ENCODE data around the gene SPAG5. TPM values are rescaled to one million over a fixed set of nuclear protein-coding genes. Genes with fewer than 3 reads are reported as not detected.
"Not testable (repeated sequence)": the region's sequence is repeated elsewhere in the genome, so short reads cannot be mapped to it uniquely, and the experiment has no call there.

Gene SPAG5
- total and polyA plus RNA-seq, 8 donors: 9.5 to 91.5 (median 51.6) TPM

GRCh38 chr17:28612936-28613872 is 14.4 kb upstream of the SPAG5 start:
- peaks cover 0 to 90% of the 10 kb centered on the region in 2 donors for H3K36me3 ChIP-seq
- peak in 1 of 4 donors; percentile 45 for DNase-seq

GRCh38 chr17:28612531-28612930 is 13.7 kb upstream of the SPAG5 start:
- no peaks in the 10 kb centered on the region for H3K4me1 ChIP-seq
- intact Hi-C loops (cut with DNase I): loop anchor here in 1 of 2 donors (10.0 kb wide), 1 partner anchor 68 kb away; no protein-coding TSS in a partner anchor
- H3K9me3 ChIP-seq: no peaks in the 10 kb centered on the region
- no peak overlapping the region for H3K4me3 ChIP-seq
- H3K36me3 ChIP-seq: peaks cover 0 to 83% of the 10 kb centered on the region in 2 donors
- DNase-seq: no peak
- no peaks in the 10 kb centered on the region for H3K27me3 ChIP-seq
- no peak overlapping the region for H3K27ac ChIP-seq
- no peak for ATAC-seq
- TF ChIP-seq CTCF (IDR thresholded peaks at IDR 0.05): no peak

More at GRCh38 chr17:28612936-28613872, 14.4 kb upstream of the SPAG5 start:
- Histone ChIP-seq H3K27me3 (no peaks in the 10 kb centered on the region), H3K27ac (no peak overlapping the region), H3K4me1 (no peaks in the 10 kb centered on the region), H3K9me3 (no peaks in the 10 kb centered on the region), H3K4me3 (no peak overlapping the region)
- peak; percentile 35 to 41 for TF ChIP-seq CTCF (IDR thresholded peaks at IDR 0.05)
- intact Hi-C loops (cut with DNase I): loop anchor here in 1 of 2 donors (10.0 kb wide), 1 partner anchor 68 kb away; no protein-coding TSS in a partner anchor
- peak; percentile 73 for ATAC-seq

- DNase-seq (no peak), ATAC-seq (no peak)
- intact Hi-C loops (cut with DNase I): loop anchor here in 1 of 2 donors (10.0 kb wide), 1 partner anchor 66 kb away; no protein-coding TSS in a partner anchor
- H3K27ac ChIP-seq: no peak overlapping the region
- TF ChIP-seq CTCF (IDR thresholded peaks at IDR 0.05): no peak
- H3K36me3 ChIP-seq: peaks cover 0 to 62% of the 10 kb centered on the region in 2 donors
- no peaks in the 10 kb centered on the region for H3K9me3 ChIP-seq
- no peaks in the 10 kb centered on the region for H3K4me1 ChIP-seq
- no peak overlapping the region for H3K4me3 ChIP-seq
- H3K27me3 ChIP-seq: no peaks in the 10 kb centered on the region
Observed at GRCh38 chr17:28610376-28610775, 11.6 kb upstream of the SPAG5 start.

- H3K27ac ChIP-seq; H3K36me3 ChIP-seq; H3K27me3 ChIP-seq; ATAC-seq; H3K9me3 ChIP-seq; DNase-seq; intact Hi-C loops (cut with DNase I); H3K4me3 ChIP-seq: not testable (repeated sequence)
- peaks cover 0 to 12% of the 10 kb centered on the region in 2 donors for H3K4me1 ChIP-seq
Observed at GRCh38 chr17:28604031-28604430, 5.2 kb upstream of the SPAG5 start.

- H3K27ac ChIP-seq: peak overlapping the region; percentile 97 to 98
- no peaks in the 10 kb centered on the region for H3K36me3 ChIP-seq
- no peaks in the 10 kb centered on the region for H3K27me3 ChIP-seq
- DNase-seq (peak in 3 of 4 donors; percentile 61 to 71 (median 69)), ATAC-seq (peak; percentile 64)
- H3K4me3 ChIP-seq: peak overlapping the region; percentile 53 to 67
- intact Hi-C loops (cut with DNase I): no loop called here
- no peaks in the 10 kb centered on the region for H3K9me3 ChIP-seq
- TF ChIP-seq CTCF (IDR thresholded peaks at IDR 0.05): no peak
- H3K4me1 ChIP-seq: peaks cover 5 to 28% of the 10 kb centered on the region in 2 donors
Observed at GRCh38 chr17:28599311-28600184, 723 bp upstream of the SPAG5 start.

All from left lung (tissue), 10 donors.